ENCODE results near the gene CFAP141.

GRCh38 chr1:154174654-154175053 is 31.5 kb downstream of the CFAP141 start:
- TF ChIP-seq, protein P1, sequence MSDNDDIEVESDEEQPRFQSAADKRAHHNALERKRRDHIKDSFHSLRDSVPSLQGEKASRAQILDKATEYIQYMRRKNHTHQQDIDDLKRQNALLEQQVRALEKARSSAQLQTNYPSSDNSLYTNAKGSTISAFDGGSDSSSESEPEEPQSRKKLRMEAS (CRISPR knock-in tag; IDR thresholded peaks at IDR 0.05): no peak
- no peak for TF ChIP-seq ATF1 (CRISPR knock-in tag; IDR thresholded peaks at IDR 0.05)
- TF ChIP-seq, protein P2, sequence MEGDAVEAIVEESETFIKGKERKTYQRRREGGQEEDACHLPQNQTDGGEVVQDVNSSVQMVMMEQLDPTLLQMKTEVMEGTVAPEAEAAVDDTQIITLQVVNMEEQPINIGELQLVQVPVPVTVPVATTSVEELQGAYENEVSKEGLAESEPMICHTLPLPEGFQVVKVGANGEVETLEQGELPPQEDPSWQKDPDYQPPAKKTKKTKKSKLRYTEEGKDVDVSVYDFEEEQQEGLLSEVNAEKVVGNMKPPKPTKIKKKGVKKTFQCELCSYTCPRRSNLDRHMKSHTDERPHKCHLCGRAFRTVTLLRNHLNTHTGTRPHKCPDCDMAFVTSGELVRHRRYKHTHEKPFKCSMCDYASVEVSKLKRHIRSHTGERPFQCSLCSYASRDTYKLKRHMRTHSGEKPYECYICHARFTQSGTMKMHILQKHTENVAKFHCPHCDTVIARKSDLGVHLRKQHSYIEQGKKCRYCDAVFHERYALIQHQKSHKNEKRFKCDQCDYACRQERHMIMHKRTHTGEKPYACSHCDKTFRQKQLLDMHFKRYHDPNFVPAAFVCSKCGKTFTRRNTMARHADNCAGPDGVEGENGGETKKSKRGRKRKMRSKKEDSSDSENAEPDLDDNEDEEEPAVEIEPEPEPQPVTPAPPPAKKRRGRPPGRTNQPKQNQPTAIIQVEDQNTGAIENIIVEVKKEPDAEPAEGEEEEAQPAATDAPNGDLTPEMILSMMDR (IDR thresholded peaks at IDR 0.05): no peak

Measured in WTC11 (cell line).